HepG2 (cell line): ENCODE results near the gene DGAT2. TPM values are rescaled to one million over a fixed set of nuclear protein-coding genes. Genes with fewer than 3 reads are reported as not detected.

ENCODE experiments used
- AKNA ChIP-seq: sonication (generic); formaldehyde crosslinking; IDR thresholded peaks from 2 replicates; pipeline ENCODE4 v1.4.0; 2020; ENCODE audit warnings: missing genetic modification reagents, borderline replicate concordance
- ARID2 ChIP-seq: sonication (generic); formaldehyde crosslinking; IDR thresholded peaks from 2 replicates; pipeline ENCODE4 v1.8.1; 2022; ENCODE audit warnings: mild to moderate bottlenecking, missing genetic modification reagents, borderline replicate concordance
- CCDC6 ChIP-seq: sonication (generic); formaldehyde crosslinking; IDR thresholded peaks from 2 replicates; pipeline ENCODE4 v1.8.1; 2022; ENCODE audit warnings: mild to moderate bottlenecking, missing genetic modification reagents, moderate library complexity
- EED ChIP-seq: sonication (generic); formaldehyde crosslinking; IDR thresholded peaks from 2 replicates; pipeline ENCODE4 v1.5.0; 2020; ENCODE audit warnings: mild to moderate bottlenecking, missing genetic modification reagents
- ELK4 ChIP-seq: sonication (generic); formaldehyde crosslinking; IDR thresholded peaks from 2 replicates; pipeline ENCODE4 v1.9.0; 2021; ENCODE audit warnings: missing genetic modification reagents, borderline replicate concordance
- MEIS1 ChIP-seq: sonication (generic); formaldehyde crosslinking; IDR thresholded peaks from 2 replicates; pipeline ENCODE4 v1.9.0; 2021; ENCODE audit warnings: mild to moderate bottlenecking, missing genetic modification reagents, moderate library complexity, borderline replicate concordance
- MXD1 ChIP-seq: sonication (generic); formaldehyde crosslinking; IDR thresholded peaks from 2 replicates; pipeline ENCODE4 v1.4.0; 2020; ENCODE audit warnings: mild to moderate bottlenecking, missing genetic modification reagents
- NAIF1 ChIP-seq: sonication (generic); formaldehyde crosslinking; IDR thresholded peaks from 2 replicates; pipeline ENCODE4 v1.5.0; 2020; ENCODE audit warnings: mild to moderate bottlenecking, missing genetic modification reagents, borderline replicate concordance
- NFE2 ChIP-seq: sonication (generic); formaldehyde crosslinking; IDR thresholded peaks from 2 replicates; pipeline ENCODE4 v1.4.0; 2020; ENCODE audit warnings: missing genetic modification reagents
- RERE ChIP-seq: IDR thresholded peaks from 2 replicates; pipeline ENCODE4 v1.6.1; 2016; ENCODE audit warnings: low read depth, missing genetic modification reagents, missing compliant biosample characterization
- RNF2 ChIP-seq: fragments of 450-650 bp; conservative IDR thresholded peaks from 2 replicates; pipeline ENCODE4 v1.6.1; 2016; ENCODE audit warnings: low read depth
- SMARCC2 ChIP-seq: fragments of 450-650 bp; IDR thresholded peaks from 2 replicates; pipeline ENCODE4 v1.6.1; 2017; ENCODE audit warnings: antibody characterized with exemption, mild to moderate bottlenecking
- SRSF1 ChIP-seq: fragments of 200-400 bp; formaldehyde crosslinking; optimal IDR thresholded peaks from 2 replicates; pipeline ENCODE3; 2017; ENCODE audit warnings: mild to moderate bottlenecking, low read depth, low read length, moderate library complexity
- XRCC5 ChIP-seq: fragments of 200-400 bp; formaldehyde crosslinking; optimal IDR thresholded peaks from 2 replicates; pipeline ENCODE3; 2017; ENCODE audit warnings: mild to moderate bottlenecking, low read length
- ZNF124 ChIP-seq: sonication (generic); formaldehyde crosslinking; IDR thresholded peaks from 2 replicates; pipeline ENCODE4 v1.4.0; 2020; ENCODE audit warnings: missing genetic modification reagents
- ZNF383 ChIP-seq: sonication (generic); formaldehyde crosslinking; IDR thresholded peaks from 2 replicates; pipeline ENCODE4 v1.4.0; 2020; ENCODE audit warnings: missing genetic modification reagents, mild to moderate bottlenecking, borderline replicate concordance
- ZNF773 ChIP-seq: sonication (generic); formaldehyde crosslinking; IDR thresholded peaks from 2 replicates; pipeline ENCODE4 v1.4.0; 2020; ENCODE audit warnings: missing genetic modification reagents, borderline replicate concordance
- ZNF777 ChIP-seq: sonication (generic); formaldehyde crosslinking; IDR thresholded peaks from 2 replicates; pipeline ENCODE4 v1.4.0; 2020; ENCODE audit warnings: missing genetic modification reagents
- polyA plus RNA-seq, 8 experiments: library from polyadenylated mRNA; depleted of rRNA in 3 of 8; stranded (reverse) in 7 of 8; unstranded in 1 of 8; fragments of >200 nt; fragmentation: Illumina TruSeq in 4 of 8; extraction: Trizol in 4 of 8; gene quantifications; 2 replicates each; pipeline versions ENCODE4 v1.2.1 to v1.2.3, GENCODE V29; 2011 to 2016; ENCODE audit warnings: low read depth in 4 of 8, missing spikeins in 1 of 8, mixed read lengths in 1 of 8; ENCODE audit not compliant: insufficient read depth in 1 of 8
- total RNA-seq, 5 experiments: library from RNA; depleted of rRNA; stranded (reverse); fragments of >200 nt; fragmentation: Illumina TruSeq; extraction: Trizol; gene quantifications; 2 replicates each; pipeline ENCODE4 v1.2.3, GENCODE V29; 2016; ENCODE audit warnings: low read depth in 1 of 5

The DGAT2 gene
- total and polyA plus RNA-seq, 2 of the 13 experiments (the other 11 are each of a cell fraction or from before 2014, with no cell fraction given): 39.0 to 65.6 TPM

GRCh38 chr11:75782540-75783263 lies 14.1 kb downstream of the DGAT2 start (continued):
- TF ChIP-seq AKNA (CRISPR knock-in tag) (no peak), ZNF383 (CRISPR knock-in tag) (no peak), ARID2 (peak; percentile 56; the same call in 1 of the 2 replicates), SRSF1 (no peak), ZNF124 (CRISPR knock-in tag) (no peak), SMARCC2 (no peak), MXD1 (CRISPR knock-in tag) (no peak), RNF2 (no peak), ELK4 (CRISPR knock-in tag) (no peak), ZNF777 (peak; percentile 40; the same call in 1 of the 2 replicates), EED (CRISPR knock-in tag) (no peak), NFE2 (CRISPR knock-in tag) (no peak), RERE (CRISPR knock-in tag) (0 out of 2 replicates have a peak, but pooled peaks have one; percentile 12), ZNF773 (no peak), NAIF1 (CRISPR knock-in tag) (no peak), MEIS1 (CRISPR knock-in tag) (no peak), CCDC6 (no peak; the same call in 1 of the 2 replicates), XRCC5 (no peak)
